Activated gamma-delta T cell treated with anti-CD3 and anti-CD28 coated beads, Interleukin-2, amount 50 U/mL, for 16 hours (primary cell): ENCODE measurements around the gene CEMIP.

Experiments
- DNase-seq: peaks from one replicate; pipeline ENCODE4 v3.0.0-alpha.2; 2020; ENCODE audit warnings: low read depth

Gene CEMIP

DNA sequence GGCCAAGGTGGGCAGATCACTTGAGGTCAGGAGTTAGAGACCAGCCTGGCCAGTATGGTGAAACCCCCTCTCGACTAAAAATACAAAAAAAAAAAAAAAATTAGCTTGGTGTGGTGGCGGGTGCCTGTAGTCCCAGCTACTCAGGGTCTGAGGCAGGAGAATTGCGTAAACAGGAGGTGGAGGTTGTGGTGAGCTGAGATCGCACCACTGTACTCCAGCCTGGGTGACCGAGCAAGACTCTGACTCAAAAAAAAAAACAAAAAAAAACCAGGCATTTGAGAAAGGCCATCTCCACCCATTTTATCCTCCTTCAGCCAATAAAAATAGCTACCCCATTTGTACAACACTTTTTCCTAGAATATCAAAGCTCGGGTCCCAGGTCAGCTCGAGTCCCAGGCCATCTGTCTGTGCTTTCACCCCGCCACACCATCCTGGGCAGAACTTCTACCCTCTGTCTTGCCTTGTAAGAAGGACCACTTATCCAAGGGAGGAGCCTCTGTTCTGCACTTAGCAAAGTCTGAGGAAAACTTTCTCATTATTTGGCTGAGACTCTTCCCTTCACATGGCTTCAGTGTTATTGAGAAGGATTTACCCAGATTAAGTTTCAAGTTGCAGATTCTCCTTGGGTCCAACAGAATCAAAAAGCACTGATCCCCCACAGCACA, 111.3 kb downstream of the CEMIP start:
- DNase-seq = no peak

- DNase-seq = no peak
Measured at GRCh38 chr15:80891006-80891405, 111.8 kb downstream of the CEMIP start.

GRCh38 chr15:80892414-80892813, 113.2 kb downstream of the CEMIP start:
- DNase-seq = no peak

DNA sequence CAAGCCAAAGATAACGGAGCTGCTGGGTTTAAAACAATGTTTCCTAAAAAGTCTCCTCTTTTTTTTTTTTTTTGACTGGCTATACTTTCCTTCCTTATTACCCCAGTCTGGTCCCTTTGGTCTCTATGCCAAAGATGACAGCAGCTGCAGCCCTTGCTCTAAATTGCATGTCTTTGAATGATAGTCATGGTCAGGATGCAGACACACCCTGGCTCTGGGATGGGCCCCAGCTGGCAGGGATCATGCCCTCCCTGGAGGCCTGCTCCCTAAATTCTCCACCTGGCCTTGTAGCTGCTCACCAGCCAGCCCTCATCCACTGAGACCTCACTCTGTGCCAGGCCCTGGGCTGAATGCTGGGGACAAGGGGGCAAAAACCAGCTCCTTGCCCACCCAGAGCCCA, 114.6 kb downstream of the CEMIP start:
- DNase-seq = no peak

DNA sequence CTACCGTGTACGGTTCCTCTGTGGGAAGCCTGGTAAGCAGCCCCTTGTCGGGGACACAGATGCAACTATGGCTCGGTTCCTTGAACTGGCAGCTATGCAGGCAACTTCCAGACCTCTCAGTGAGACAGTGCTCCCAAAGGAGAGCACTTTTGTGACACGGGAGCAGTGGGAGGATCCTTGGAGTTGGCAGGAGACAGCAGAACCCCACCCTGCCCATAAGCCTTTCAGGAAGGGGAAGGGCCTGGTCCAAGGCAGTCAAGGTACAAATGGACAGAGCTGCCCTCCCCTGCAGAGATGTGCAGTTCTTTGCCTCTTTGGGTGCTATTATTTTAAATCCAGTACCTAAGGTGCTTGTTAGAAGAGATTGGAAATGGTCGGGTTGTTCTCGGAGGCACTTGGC, 115.9 kb downstream of the CEMIP start:
- no peak for DNase-seq

DNA sequence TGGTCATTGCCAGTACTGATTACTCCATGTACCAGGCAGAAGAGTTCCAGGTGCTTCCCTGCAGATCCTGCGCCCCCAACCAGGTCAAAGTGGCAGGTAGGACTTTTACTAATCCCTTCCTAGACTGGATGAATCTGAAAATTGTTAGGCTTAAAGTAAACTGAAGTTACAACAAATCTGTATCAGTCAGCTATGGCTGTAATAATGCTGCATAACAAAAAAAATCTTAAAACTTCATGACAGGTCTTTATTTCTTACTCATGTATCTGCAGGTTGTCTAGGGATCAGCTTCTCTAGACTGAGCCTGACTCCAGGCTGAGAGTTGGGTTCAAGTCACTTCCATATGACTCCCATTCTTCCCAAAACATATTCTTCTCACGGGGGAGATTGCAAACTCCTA, 116.8 kb downstream of the CEMIP start:
- DNase-seq = no peak

- no peak for DNase-seq
Measured at GRCh38 chr15:80898040-80898439, 118.9 kb downstream of the CEMIP start.

GRCh38 chr15:80902298-80902801, 123.2 kb downstream of the CEMIP start:
- no peak for DNase-seq

- DNase-seq = no peak
Measured at GRCh38 chr15:80904998-80905397, 125.8 kb downstream of the CEMIP start.

GRCh38 chr15:80906159-80906766, 127.1 kb downstream of the CEMIP start:
- DNase-seq = no peak

- DNase-seq = no peak
Measured at GRCh38 chr15:80911821-80912220, 132.7 kb downstream of the CEMIP start.

GRCh38 chr15:80912673-80913072, 133.5 kb downstream of the CEMIP start:
- no peak for DNase-seq

DNA sequence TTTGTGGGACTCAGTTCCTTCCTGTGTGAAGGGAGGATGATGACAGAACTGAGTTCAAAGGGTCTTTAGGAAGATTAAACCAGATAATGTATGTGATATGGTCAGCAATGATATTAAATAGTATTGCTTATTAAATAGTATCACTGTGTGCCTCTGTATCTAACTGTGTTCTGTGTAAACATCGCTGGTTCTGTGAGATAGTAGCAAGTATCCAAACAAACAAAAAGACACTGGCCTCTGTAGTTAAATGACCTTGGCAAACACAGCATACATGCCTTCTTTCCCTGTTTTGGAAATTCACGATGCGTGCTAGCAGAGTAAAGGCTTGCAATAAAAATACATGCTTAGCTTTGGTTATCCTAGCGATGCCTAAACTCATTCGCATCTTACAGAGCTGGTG, 134.4 kb downstream of the CEMIP start:
- DNase-seq = no peak

- no peak for DNase-seq
Measured at GRCh38 chr15:80915472-80915871, 136.3 kb downstream of the CEMIP start.

DNA sequence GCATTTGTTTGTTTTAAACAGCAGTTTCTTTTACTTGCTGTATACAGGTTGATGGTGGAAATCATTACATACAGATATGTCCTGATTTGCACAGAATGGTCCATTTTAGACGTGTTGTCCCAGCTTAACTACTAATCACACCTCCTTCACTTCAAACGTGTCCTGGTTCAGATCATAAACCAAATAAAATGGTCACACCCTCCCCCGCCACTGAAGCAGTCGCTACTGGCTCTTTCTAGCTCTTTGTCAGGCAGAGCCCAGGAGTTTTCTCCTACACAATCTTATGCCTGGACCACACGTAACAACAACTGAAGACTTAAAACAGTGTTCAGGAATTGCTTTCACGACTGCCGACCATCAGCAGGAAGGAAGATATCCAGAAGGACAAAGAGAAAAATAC, 136.9 kb downstream of the CEMIP start:
- DNase-seq = no peak

- no peak for DNase-seq
Measured at GRCh38 chr15:80918196-80918783, 139.1 kb downstream of the CEMIP start.

DNA sequence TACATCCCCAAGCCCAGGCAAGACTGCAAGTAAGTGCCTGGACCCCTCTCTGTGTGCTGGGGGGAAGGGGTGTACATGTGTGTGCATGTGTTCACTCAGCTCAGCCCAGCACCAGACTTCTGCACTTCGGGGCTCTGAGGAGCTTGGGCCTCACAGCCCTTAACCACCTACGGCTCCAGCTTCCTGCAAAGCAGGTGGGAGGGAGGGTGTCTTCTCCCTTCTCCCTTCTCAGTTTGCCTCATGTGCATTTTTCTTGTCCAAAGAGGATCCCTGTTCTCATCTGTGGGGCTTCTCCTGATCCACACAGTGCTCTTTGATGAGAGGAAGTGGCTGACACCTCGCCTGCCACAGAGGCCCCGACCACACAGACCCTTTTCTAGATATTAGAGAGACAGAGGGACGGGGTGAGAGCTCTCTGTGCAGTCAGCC, 141.1 kb downstream of the CEMIP start:
- no peak for DNase-seq

DNA sequence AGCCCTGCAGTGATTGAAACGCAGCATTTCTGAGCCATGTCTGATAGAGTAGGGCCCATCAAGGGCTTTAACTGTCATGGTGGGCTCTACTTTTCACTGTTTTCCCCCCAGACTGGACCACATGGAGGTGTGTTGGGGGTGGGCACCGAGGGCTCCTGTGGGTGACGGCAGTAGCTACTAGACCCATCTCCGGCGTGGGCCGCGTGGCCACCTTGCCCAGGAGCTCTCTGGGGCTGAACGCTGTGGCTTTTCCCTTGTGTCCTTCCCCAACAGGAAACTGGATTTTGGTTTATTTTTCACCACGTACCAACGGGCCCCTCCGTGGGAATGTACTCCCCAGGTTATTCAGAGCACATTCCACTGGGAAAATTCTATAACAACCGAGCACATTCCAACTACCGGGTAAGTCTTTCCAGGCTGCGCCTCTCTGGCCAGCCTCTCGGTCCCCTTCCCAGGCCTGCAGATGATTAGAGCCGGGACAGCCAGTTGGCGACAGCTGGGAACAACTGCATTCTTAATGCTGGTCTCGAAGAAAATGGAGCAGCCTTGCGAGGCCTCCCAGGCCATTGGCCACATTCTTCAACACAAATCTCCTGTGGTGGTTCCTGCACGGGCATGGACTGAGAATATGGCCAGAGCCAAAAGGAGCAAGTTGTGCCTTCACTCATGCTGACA, 142.7 kb downstream of the CEMIP start:
- DNase-seq = no peak

GRCh38 chr15:80923668-80924067, 144.5 kb downstream of the CEMIP start:
- no peak for DNase-seq

GRCh38 chr15:80924278-80924677, 145.1 kb downstream of the CEMIP start:
- DNase-seq = no peak

DNA sequence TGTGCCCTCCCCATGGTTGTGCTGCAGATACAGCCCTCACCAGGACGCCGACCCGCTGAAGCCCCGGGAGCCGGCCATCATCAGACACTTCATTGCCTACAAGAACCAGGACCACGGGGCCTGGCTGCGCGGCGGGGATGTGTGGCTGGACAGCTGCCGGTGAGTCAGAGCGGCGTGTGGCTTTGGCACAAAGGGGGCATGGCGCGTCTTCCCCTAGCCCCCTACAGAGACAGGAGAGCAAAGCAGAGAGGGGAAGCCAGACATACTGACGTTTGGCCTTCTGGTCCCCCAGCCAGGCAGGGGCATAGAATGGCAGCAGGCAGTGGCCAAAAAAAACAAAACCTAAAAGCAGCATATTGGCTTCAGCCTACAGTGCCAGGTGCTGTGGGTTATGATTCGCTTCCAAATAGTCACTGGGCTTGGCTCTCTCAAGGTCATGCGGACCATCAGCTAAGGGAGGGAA, 146.5 kb downstream of the CEMIP start:
- DNase-seq = no peak

GRCh38 chr15:80926126-80926525, 147.0 kb downstream of the CEMIP start:
- DNase-seq = no peak

DNA sequence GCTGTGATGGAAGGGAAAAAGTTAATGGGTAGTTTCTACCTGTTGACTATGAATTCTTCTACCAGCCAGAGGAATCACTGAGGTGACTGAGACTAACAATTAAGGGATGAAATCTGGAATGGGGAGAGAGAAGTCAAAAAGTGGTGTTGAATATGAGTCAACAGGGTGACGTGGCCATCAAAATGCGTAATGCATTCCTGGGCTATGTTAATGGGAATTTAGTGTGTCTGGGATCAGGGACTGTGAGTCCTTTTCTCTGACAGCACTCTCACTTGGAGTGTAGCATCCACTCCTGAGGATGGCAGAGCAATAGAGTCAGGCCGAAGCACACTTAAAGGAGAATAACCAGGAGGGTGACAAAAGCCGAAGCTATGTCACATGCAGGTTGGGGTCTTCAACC, 150.1 kb downstream of the CEMIP start:
- DNase-seq = no peak
